AG04450 (cell line): ENCODE data around the gene MMP21. TPM values are rescaled to one million over a fixed set of nuclear protein-coding genes. Genes with fewer than 3 reads are reported as not detected.

Experiments
- CTCF ChIA-PET: fragments of 300-600, 350-600 bp; formaldehyde crosslinking; extraction: SDS; loops from one replicate; lab custom pipeline; 2022; ENCODE audit warnings: antibody characterized with exemption, inconsistent platforms; lab: Charles Lee
- POLR2A ChIA-PET: fragments of 350-600 bp; formaldehyde crosslinking; extraction: SDS; loops from one replicate; lab custom pipeline; 2021; ENCODE audit warnings: antibody characterized with exemption, inconsistent platforms; lab: Yijun Ruan, JAX
- DNase-seq: peaks from one replicate; pipeline ENCODE4 v3.0.0-alpha.2; 2011; ENCODE audit warnings: low read depth, low spot score
- H3K27ac ChIP-seq: one replicate; pipeline ENCODE4 v1.5.1; 2012; ENCODE audit warnings: low read depth, low read length, control low read depth
- H3K27me3 ChIP-seq: one replicate; pipeline ENCODE4 v1.6.0; 2012; ENCODE audit warnings: low read length; ENCODE audit not compliant: control insufficient read depth, insufficient read depth
- H3K4me3 ChIP-seq: 2 replicates; pipeline ENCODE4 v1.5.1; 2011; ENCODE audit warnings: mild to moderate bottlenecking, low read depth, low read length, control low read depth
- H3K9me3 ChIP-seq: 2 replicates; pipeline ENCODE4 v1.5.1; 2012; ENCODE audit warnings: low read length; ENCODE audit not compliant: control insufficient read depth, insufficient read depth
- CTCF ChIP-seq: IDR thresholded peaks from 2 replicates; pipeline ENCODE4 v1.5.1; 2011; ENCODE audit warnings: low read depth, low read length, control low read depth, inconsistent platforms
- polyA plus RNA-seq: library from polyadenylated mRNA; depleted of rRNA; stranded (reverse); fragments of >200 nt; gene quantifications from 2 replicates; pipeline ENCODE4 v1.2.3, GENCODE V29; 2011; rRNA removed
- small RNA-seq: library from RNA; depleted of rRNA; stranded (forward); fragments of <200 nt; gene quantifications from one replicate; pipeline ENCODE3, GENCODE V24; 2012; ENCODE audit warnings: low read depth; ENCODE audit not compliant: insufficient read length

Gene MMP21
- polyA plus RNA-seq, 1 experiment = 0.07 TPM

- TF ChIP-seq CTCF = no peak
- POLR2A ChIA-PET = interaction anchor here (0.5 to 1.0 kb wide), 4 partner anchors 12 to 684 kb away, joined by 3 to 4 read pairs (median 3); no protein-coding TSS in a partner anchor
- Histone ChIP-seq H3K9me3 (peaks cover 6% of the 10 kb centered on the region), H3K27me3 (no peaks in the 10 kb centered on the region), H3K27ac (peak within 1 kb of the TSS; percentile 83), H3K4me3 (peak within 1 kb of the TSS; percentile 97)
- peak; percentile 97 for DNase-seq
- CTCF ChIA-PET = no interaction called here
Observed at GRCh38 chr10:125719173-125720001, 56.2 kb downstream of the MMP21 start, which contains the start of gene EDRF1. TSS of gene EDRF1 (plus strand) at chr10:125719709. CDS start at chr10:125719808, 99 bp downstream.

Small RNAs within 50 kb of the gene (small RNA-seq; reads per million reads assigned to genes)
- 1.3 reads per million for gene MIR4484

Other genes with a start within 250 kb of the MMP21 start
- not detected in 2 replicates for gene TEX36, start 92.7 kb downstream of the MMP21 start, polyA plus RNA-seq
- 18.8 and 27.4 TPM in 2 replicates for gene EDRF1, start 56.1 kb downstream of the MMP21 start, polyA plus RNA-seq
- gene UROS, start 47.4 kb upstream of the MMP21 start, polyA plus RNA-seq = 61.1 and 65.9 TPM in 2 replicates
- 43.8 and 63.8 TPM in 2 replicates for gene BCCIP, start 47.7 kb upstream of the MMP21 start, polyA plus RNA-seq
- 24.2 and 30.8 TPM in 2 replicates for gene DHX32, start 105.5 kb upstream of the MMP21 start, polyA plus RNA-seq
- 2.8 and 4.0 TPM in 2 replicates for gene FANK1, start 120.7 kb upstream of the MMP21 start, polyA plus RNA-seq